B cell (primary cell): Measurements from ENCODE around the gene HS2ST1. TPM values are rescaled to one million over a fixed set of nuclear protein-coding genes. Genes with fewer than 3 reads are reported as not detected.

Experiments used
- ATAC-seq: fragments of 200-7000 bp; cut with Tn5 transposase; one replicate; pipeline ENCODE4 v1.10.0; 2021; ENCODE audit warnings: low read depth, mild to moderate bottlenecking, moderate number of reproducible peaks, moderate library complexity
- CTCF ChIA-PET: fragments of 350-600 bp; sonication (Branson Sonifier 250); formaldehyde crosslinking; loops from one replicate; lab custom pipeline; 2021; ENCODE audit warnings: antibody characterized with exemption, inconsistent platforms; lab: Charles Lee
- POLR2A ChIA-PET: fragments of 350-600 bp; sonication (Branson Sonifier 250); formaldehyde crosslinking; loops from one replicate; lab custom pipeline; 2021; ENCODE audit warnings: antibody characterized with exemption; lab: Charles Lee
- DNase-seq: peaks from one replicate; pipeline ENCODE4 v3.0.0; 2013
- H2AFZ ChIP-seq: 2 replicates; pipeline ENCODE4 v1.6.1; 2012; ENCODE audit warnings: mild to moderate bottlenecking, low read depth, low read length; ENCODE audit not compliant: insufficient read depth, poor library complexity, severe bottlenecking
- H3K27ac ChIP-seq, 2 donors: 1 replicate in 1 of 2; 2 replicates in 1 of 2; pipeline ENCODE4 v1.5.1; 2012 to 2013; ENCODE audit warnings: low read length in 2 of 2, mild to moderate bottlenecking in 2 of 2, moderate library complexity in 1 of 2
- H3K27me3 ChIP-seq, 4 experiments: fragments of 200-600 bp in 1 of 4; sonication (generic) in 1 of 4; replicated peaks in 1 of 4; 1 replicate in 2 of 4; 2 replicates in 2 of 4; pipeline versions ENCODE4 v1.6.1 to v1.7.0; 2013 to 2016; ENCODE audit warnings: low read length in 3 of 4, mild to moderate bottlenecking in 2 of 4, mixed read lengths in 1 of 4, moderate library complexity in 1 of 4; ENCODE audit not compliant: insufficient read depth in 4 of 4, control insufficient read depth in 3 of 4; ENCODE audit errors: control extremely low read depth in 1 of 4
- H3K36me3 ChIP-seq, 2 experiments: replicated peaks in 1 of 2; 1 replicate in 1 of 2; 2 replicates in 1 of 2; pipeline versions ENCODE4 v1.6.1 to v1.7.1; 2013; ENCODE audit warnings: low read length in 1 of 2; ENCODE audit not compliant: insufficient read depth in 2 of 2, control insufficient read depth in 1 of 2; ENCODE audit errors: control extremely low read depth in 1 of 2, extremely low read depth in 1 of 2
- H3K4me1 ChIP-seq, 2 donors: fragments of 200-600 bp in 1 of 2; sonication (generic) in 1 of 2; 1 replicate in 1 of 2; 2 replicates in 1 of 2; pipeline versions ENCODE4 v1.5.1 to v1.6.1; 2013 to 2017; ENCODE audit warnings: low read length in 2 of 2; ENCODE audit not compliant: control insufficient read depth in 2 of 2, insufficient read depth in 2 of 2
- H3K4me2 ChIP-seq: replicated peaks from 2 replicates; pipeline ENCODE3; 2012; ENCODE audit warnings: mild to moderate bottlenecking, low read depth, low read length; ENCODE audit not compliant: poor library complexity, severe bottlenecking
- H3K4me3 ChIP-seq, 5 experiments: fragments of 200-600 bp in 1 of 5; sonication (generic) in 1 of 5; 1 replicate in 3 of 5; 2 replicates in 2 of 5; pipeline versions ENCODE4 v1.5.1 to v1.7.0; 2011 to 2016; ENCODE audit warnings: low read length in 4 of 5, mild to moderate bottlenecking in 4 of 5, low read depth in 2 of 5, control low read depth in 1 of 5, moderate library complexity in 1 of 5; ENCODE audit not compliant: insufficient read depth in 1 of 5; ENCODE audit errors: control extremely low read depth in 1 of 5, extremely low read depth in 1 of 5
- H3K79me2 ChIP-seq: fragments of 200-600 bp; sonication (generic); one replicate; pipeline ENCODE4 v1.6.0; 2016; ENCODE audit warnings: low read length; ENCODE audit not compliant: control insufficient read depth, insufficient read depth
- H3K9ac ChIP-seq: fragments of 200-600 bp; sonication (generic); 2 replicates; pipeline ENCODE4 v1.6.1; 2017; ENCODE audit warnings: mild to moderate bottlenecking, low read length, moderate library complexity
- H3K9me3 ChIP-seq, 3 donors: one replicate each; pipeline versions ENCODE4 v1.6.1 to v1.7.1; 2013; ENCODE audit warnings: low read length in 2 of 3; ENCODE audit not compliant: control insufficient read depth in 2 of 3, insufficient read depth in 1 of 3; ENCODE audit errors: control extremely low read depth in 1 of 3
- H4K20me1 ChIP-seq: 2 replicates; pipeline ENCODE4 v1.6.0; 2012; ENCODE audit warnings: mild to moderate bottlenecking, low read length; ENCODE audit not compliant: insufficient read depth, control insufficient read depth, poor library complexity, severe bottlenecking
- H3K27ac Mint-ChIP-seq: one replicate; pipeline ENCODE4 v1.8.0; 2021; ENCODE audit warnings: mixed read lengths
- H3K27me3 Mint-ChIP-seq: one replicate; pipeline ENCODE4 v1.8.0; 2021; ENCODE audit warnings: mixed read lengths
- H3K4me1 Mint-ChIP-seq: one replicate; pipeline ENCODE4 v1.8.0; 2021; ENCODE audit warnings: mixed read lengths
- H3K4me3 Mint-ChIP-seq: one replicate; pipeline ENCODE4 v1.8.0; 2021; ENCODE audit warnings: mixed read lengths
- H3K9me3 Mint-ChIP-seq: one replicate; pipeline ENCODE4 v1.8.0; 2022; ENCODE audit warnings: mixed read lengths; ENCODE audit not compliant: insufficient read depth
- EZH2 ChIP-seq: IDR thresholded peaks from 2 replicates; pipeline ENCODE4 v1.6.1; 2012; ENCODE audit warnings: borderline replicate concordance, low read depth, mild to moderate bottlenecking, moderate library complexity, low read length; ENCODE audit not compliant: insufficient read depth, poor library complexity, severe bottlenecking
- WGBS: methylation state at CpG from one replicate; pipeline ENCODE4 v1.1.5; 2013; ENCODE audit warnings: missing lambda C conversion rate; ENCODE audit not compliant: insufficient coverage; 5-methylcytosine and 5-hydroxymethylcytosine counted together
- intact Hi-C: fragments of 100-400 bp; cut with micrococcal nuclease; formaldehyde crosslinking; loops from one replicate; pipeline ENCODE4 v1.10.0; 2022
- polyA plus RNA-seq: library from polyadenylated mRNA; depleted of rRNA; stranded (reverse); fragments of >200 nt; gene quantifications from 2 replicates; pipeline ENCODE4 v1.2.3, GENCODE V29; 2012
- total RNA-seq, 2 donors: library from RNA; stranded (reverse); fragments of 120-200 nt in 1 of 2; gene quantifications; 1 replicate in 1 of 2; 2 replicates in 1 of 2; pipeline versions ENCODE4 v1.2.3 to v1.2.4, GENCODE V29; 2013 to 2022
- TF ChIP-seq, protein P1 (sequence below): fragments of 200-600 bp; IDR thresholded peaks from one replicate; pipeline ENCODE4 v1.8.0; 2022; ENCODE audit warnings: antibody characterized with exemption, mild to moderate bottlenecking

The HS2ST1 gene
- total and polyA plus RNA-seq, 2 donors (not counting 1 experiment from before 2014, with no cell fraction given) = 3.0 to 16.9 TPM

DNA sequence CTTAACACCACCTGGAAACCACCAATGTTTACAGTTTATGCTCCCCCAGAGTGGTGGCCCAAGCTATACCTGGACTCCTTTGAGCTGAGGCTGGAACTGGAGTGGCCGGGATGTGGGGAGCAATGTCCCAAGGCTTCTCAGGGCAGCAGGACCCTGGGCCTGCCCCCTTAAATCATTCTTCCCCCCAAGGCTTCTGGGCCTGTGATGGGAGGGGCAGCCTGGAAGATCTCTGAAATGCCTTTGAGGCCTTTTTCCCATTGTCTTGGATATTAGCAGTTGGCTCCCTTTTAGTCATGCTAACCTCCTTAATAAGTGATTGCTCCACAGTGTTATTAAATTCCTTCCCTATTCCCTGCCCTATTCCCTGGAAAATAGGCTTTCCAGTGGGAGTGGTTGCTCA is 185.8 kb downstream of the HS2ST1 start:
- H3K9me3 Mint-ChIP-seq = peaks cover 6% of the 10 kb centered on the region
- ChIA-PET POLR2A (no interaction called here), CTCF (no interaction called here)
- no peak overlapping the region for H3K27ac Mint-ChIP-seq
- Histone ChIP-seq H3K4me1 (no peaks in the 10 kb centered on the region), H3K9ac (no peak overlapping the region), H4K20me1 (no peaks in the 10 kb centered on the region), H3K27ac (no peak overlapping the region), H3K4me2 (no peak overlapping the region), H3K36me3 (peaks cover 0 to 3% of the 10 kb centered on the region in 2 experiments), H3K79me2 (no peaks in the 10 kb centered on the region), H3K27me3 (no peaks in the 10 kb centered on the region), H3K4me3 (no peak overlapping the region), H3K9me3 (peaks cover 0 to 13% (median 7%) of the 10 kb centered on the region in 3 donors), H2AFZ (no peak overlapping the region)
- intact Hi-C loops = no loop called here
- no peaks in the 10 kb centered on the region for H3K27me3 Mint-ChIP-seq
- ATAC-seq (no peak), DNase-seq (no peak)
- no peak for TF ChIP-seq EZH2
- TF ChIP-seq, protein P1, sequence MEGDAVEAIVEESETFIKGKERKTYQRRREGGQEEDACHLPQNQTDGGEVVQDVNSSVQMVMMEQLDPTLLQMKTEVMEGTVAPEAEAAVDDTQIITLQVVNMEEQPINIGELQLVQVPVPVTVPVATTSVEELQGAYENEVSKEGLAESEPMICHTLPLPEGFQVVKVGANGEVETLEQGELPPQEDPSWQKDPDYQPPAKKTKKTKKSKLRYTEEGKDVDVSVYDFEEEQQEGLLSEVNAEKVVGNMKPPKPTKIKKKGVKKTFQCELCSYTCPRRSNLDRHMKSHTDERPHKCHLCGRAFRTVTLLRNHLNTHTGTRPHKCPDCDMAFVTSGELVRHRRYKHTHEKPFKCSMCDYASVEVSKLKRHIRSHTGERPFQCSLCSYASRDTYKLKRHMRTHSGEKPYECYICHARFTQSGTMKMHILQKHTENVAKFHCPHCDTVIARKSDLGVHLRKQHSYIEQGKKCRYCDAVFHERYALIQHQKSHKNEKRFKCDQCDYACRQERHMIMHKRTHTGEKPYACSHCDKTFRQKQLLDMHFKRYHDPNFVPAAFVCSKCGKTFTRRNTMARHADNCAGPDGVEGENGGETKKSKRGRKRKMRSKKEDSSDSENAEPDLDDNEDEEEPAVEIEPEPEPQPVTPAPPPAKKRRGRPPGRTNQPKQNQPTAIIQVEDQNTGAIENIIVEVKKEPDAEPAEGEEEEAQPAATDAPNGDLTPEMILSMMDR = no peak
- WGBS = no CpG with 5 or more reads among the region's 1 CpG
- no peak overlapping the region for H3K4me3 Mint-ChIP-seq
- H3K4me1 Mint-ChIP-seq = no peaks in the 10 kb centered on the region

DNA sequence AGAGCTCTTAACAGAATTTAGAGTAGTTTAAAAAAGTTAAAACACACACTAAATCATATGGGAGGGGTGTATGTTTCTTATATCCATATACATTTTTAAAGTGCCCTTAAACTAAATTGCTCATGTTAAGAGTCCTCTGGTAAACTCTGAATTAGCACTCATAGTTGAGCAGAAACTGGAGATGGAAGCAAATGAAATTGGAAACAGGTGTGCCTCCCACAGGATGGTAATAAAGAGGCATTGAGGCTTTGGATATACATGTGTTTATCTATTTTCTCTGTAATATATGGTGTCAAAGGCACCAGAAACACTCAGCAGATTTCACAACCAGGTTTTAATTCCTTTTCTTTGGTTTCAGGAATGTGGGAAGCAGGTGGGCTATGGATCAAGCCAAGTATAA is 188.6 kb downstream of the HS2ST1 start:
- peaks cover 0 to 3% of the 10 kb centered on the region in 2 experiments for H3K36me3 ChIP-seq

More for the DNA sequence above, 188.6 kb downstream of the HS2ST1 start:
- TF ChIP-seq, protein P1 = no peak
- TF ChIP-seq EZH2 = no peak
- Histone ChIP-seq H3K4me1 (peaks cover 0 to 3% of the 10 kb centered on the region in 2 donors), H3K9me3 (peaks cover 0 to 13% (median 7%) of the 10 kb centered on the region in 3 donors), H3K27me3 (no peaks in the 10 kb centered on the region), H3K4me3 (no peak overlapping the region), H3K9ac (no peak overlapping the region), H3K4me2 (no peak overlapping the region), H2AFZ (no peak overlapping the region), H3K79me2 (no peaks in the 10 kb centered on the region), H3K27ac (no peak overlapping the region), H4K20me1 (no peaks in the 10 kb centered on the region)
- no peak overlapping the region for H3K27ac Mint-ChIP-seq
- peaks cover 6% of the 10 kb centered on the region for H3K9me3 Mint-ChIP-seq
- H3K4me1 Mint-ChIP-seq = peaks cover 11% of the 10 kb centered on the region
- DNase-seq (no peak), ATAC-seq (no peak)
- POLR2A ChIA-PET = no interaction called here
- no peaks in the 10 kb centered on the region for H3K27me3 Mint-ChIP-seq
- intact Hi-C loops = no loop called here
- CTCF ChIA-PET = interaction anchor here (1.2 kb wide), 1 partner anchor 14 kb away, joined by 3 read pairs; no protein-coding TSS in a partner anchor
- no peak overlapping the region for H3K4me3 Mint-ChIP-seq
